A673 (cell line): Measurements from ENCODE around the gene RGS14. TPM values are rescaled to one million over a fixed set of nuclear protein-coding genes. Genes with fewer than 3 reads are reported as not detected.

Experiments
- BruUV-seq: library from RNA; stranded (reverse); fragments of 400-500 nt; replicated peaks from 2 replicates; lab custom pipeline; 2021; lab: Mats Ljungman, UMichigan
- CTCF ChIA-PET: fragments of 300-600 bp; sonication (Branson Sonifier 250); formaldehyde crosslinking; loops from one replicate; lab custom pipeline; 2022; ENCODE audit warnings: antibody characterized with exemption; lab: Charles Lee
- POLR2A ChIA-PET: fragments of 300-600 bp; sonication (Branson Sonifier 250); formaldehyde crosslinking; loops from one replicate; lab custom pipeline; 2022; ENCODE audit warnings: antibody characterized with exemption; ENCODE audit not compliant: low non-redundant PET; lab: Charles Lee
- DNase-seq: peaks from one replicate; pipeline ENCODE4 v3.0.0-alpha.2; 2015; ENCODE audit warnings: low spot score
- H3K27ac ChIP-seq: fragments of 200-600 bp; sonication (generic); 2 replicates; pipeline ENCODE4 v1.5.1; 2016; ENCODE audit warnings: mixed run types, low read depth, mild to moderate bottlenecking, mixed read lengths, antibody characterized with exemption, low read length; ENCODE audit not compliant: poor library complexity, severe bottlenecking
- H3K27me3 ChIP-seq: fragments of 200-600 bp; sonication (generic); replicated peaks from 2 replicates; pipeline ENCODE4 v1.6.1; 2017; ENCODE audit warnings: mixed run types, low read depth, mild to moderate bottlenecking, mixed read lengths, antibody characterized with exemption, low read length; ENCODE audit not compliant: insufficient read depth, poor library complexity
- H3K36me3 ChIP-seq: fragments of 200-600 bp; sonication (generic); 2 replicates; pipeline ENCODE4 v1.6.1; 2016; ENCODE audit warnings: mixed run types, mild to moderate bottlenecking, mixed read lengths, antibody characterized with exemption, low read length; ENCODE audit not compliant: insufficient read depth, poor library complexity, severe bottlenecking
- H3K4me1 ChIP-seq: fragments of 200-600 bp; sonication (generic); 2 replicates; pipeline ENCODE4 v1.6.1; 2017; ENCODE audit warnings: mixed run types, mild to moderate bottlenecking, mixed read lengths, antibody characterized with exemption, low read length; ENCODE audit not compliant: insufficient read depth, poor library complexity, severe bottlenecking
- H3K4me3 ChIP-seq: fragments of 200-600 bp; sonication (generic); 2 replicates; pipeline ENCODE4 v1.5.1; 2016; ENCODE audit warnings: low read depth, mixed run types, mild to moderate bottlenecking, mixed read lengths, low read length; ENCODE audit not compliant: poor library complexity, severe bottlenecking
- H3K9me3 ChIP-seq: fragments of 200-600 bp; sonication (generic); 2 replicates; pipeline ENCODE4 v1.6.1; 2016; ENCODE audit warnings: mixed run types, low read depth, mild to moderate bottlenecking, mixed read lengths, antibody characterized with exemption, low read length; ENCODE audit not compliant: poor library complexity, severe bottlenecking
- CTCF ChIP-seq: fragments of 300-800, 200-600 bp; sonication (generic); conservative IDR thresholded peaks from 2 replicates; pipeline ENCODE4 v1.5.1; 2017; ENCODE audit warnings: low read depth, mild to moderate bottlenecking, antibody characterized with exemption, low read length, moderate library complexity, mixed read lengths
- EZH2 ChIP-seq: fragments of 200-600 bp; sonication (generic); IDR thresholded peaks from 2 replicates; pipeline ENCODE4 v1.6.1; 2017; ENCODE audit warnings: borderline replicate concordance, low read depth, mild to moderate bottlenecking, mixed read lengths, antibody characterized with exemption, low read length; ENCODE audit not compliant: poor library complexity, severe bottlenecking
- intact Hi-C: fragments of 100-400 bp; cut with micrococcal nuclease; formaldehyde crosslinking; loops from one replicate; pipeline ENCODE4 v1.10.0; 2022; ENCODE audit not compliant: unreplicated experiment
- total RNA-seq: library from RNA; stranded (reverse); gene quantifications from 2 replicates; pipeline ENCODE4 v1.2.3, GENCODE V29; 2021

The RGS14 gene
- total RNA-seq, 1 experiment from 2014 or later, result 3.1 TPM

GRCh38 chr5:177332031-177332895 is 25.5 kb upstream of the RGS14 start:
- POLR2A ChIA-PET, result no interaction called here
- DNase-seq, result no peak
- Histone ChIP-seq H3K27me3 (no peaks in the 10 kb centered on the region), H3K4me3 (no peak overlapping the region), H3K27ac (no peak overlapping the region), H3K36me3 (peaks cover 21% of the 10 kb centered on the region), H3K9me3 (no peaks in the 10 kb centered on the region), H3K4me1 (no peaks in the 10 kb centered on the region)
- intact Hi-C loops, result no loop called here
- TF ChIP-seq CTCF (no peak), EZH2 (no peak)
- CTCF ChIA-PET, result no interaction called here
- no TSS peak for BruUV-seq

GRCh38 chr5:177332896-177333260 is 24.8 kb upstream of the RGS14 start:
- POLR2A ChIA-PET, result no interaction called here
- DNase-seq, result no peak
- H3K27me3 ChIP-seq, result no peaks in the 10 kb centered on the region
- no peaks in the 10 kb centered on the region for H3K9me3 ChIP-seq
- CTCF ChIA-PET, result no interaction called here
- peaks cover 25% of the 10 kb centered on the region for H3K36me3 ChIP-seq
- no peaks in the 10 kb centered on the region for H3K4me1 ChIP-seq
- TF ChIP-seq CTCF (no peak), EZH2 (no peak)
- BruUV-seq, result no TSS peak
- H3K4me3 ChIP-seq, result no peak overlapping the region
- intact Hi-C loops, result no loop called here
- H3K27ac ChIP-seq, result no peak overlapping the region

- TF ChIP-seq CTCF (no peak), EZH2 (no peak)
- intact Hi-C loops, result no loop called here
- DNase-seq, result no peak
- POLR2A ChIA-PET, result no interaction called here
- H3K27ac ChIP-seq, result no peak overlapping the region
- no peaks in the 10 kb centered on the region for H3K9me3 ChIP-seq
- peaks cover 25% of the 10 kb centered on the region for H3K36me3 ChIP-seq
- no peaks in the 10 kb centered on the region for H3K4me1 ChIP-seq
- no peak overlapping the region for H3K4me3 ChIP-seq
- CTCF ChIA-PET, result no interaction called here
- H3K27me3 ChIP-seq, result no peaks in the 10 kb centered on the region
- BruUV-seq, result no TSS peak
These were observed 24.1 kb upstream of the RGS14 start for GRCh38 chr5:177333420-177334154.
